Measurements from ENCODE around the gene PCSK4.

DNA sequence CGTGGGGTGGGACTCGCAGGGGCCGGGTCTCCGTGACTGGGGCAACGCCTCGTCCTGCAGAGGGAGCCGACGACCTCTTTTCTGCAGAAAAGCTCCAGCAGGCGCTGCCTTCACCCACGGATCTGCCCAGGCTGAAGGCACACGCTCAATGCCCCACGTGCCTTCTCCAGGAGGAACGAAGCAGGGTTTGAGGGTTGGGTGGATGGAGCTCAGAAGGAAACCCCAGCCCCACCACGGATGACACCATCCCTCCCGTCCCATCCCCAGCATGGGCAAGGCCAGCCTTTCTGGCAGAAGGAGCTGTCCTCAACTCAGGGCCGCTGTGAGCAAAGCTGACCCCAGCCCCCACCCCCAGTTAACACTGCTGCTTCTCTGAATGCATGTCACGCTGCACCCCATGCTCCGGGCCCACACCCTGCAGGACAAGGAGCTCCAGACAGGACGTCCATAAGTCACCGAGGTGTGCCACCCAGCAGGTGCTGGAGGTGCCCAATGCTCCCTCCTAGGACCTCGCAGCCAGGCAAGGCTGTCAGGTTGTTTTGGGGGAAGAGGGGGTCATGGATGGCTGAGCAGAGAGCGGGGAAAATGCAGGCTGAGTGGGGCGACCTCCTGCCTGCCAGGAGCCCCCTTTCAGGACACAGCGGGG lies 18.5 kb downstream of the PCSK4 start:
- TF ChIP-seq CTCF (IDR thresholded peaks at IDR 0.05; ENCODE audit: insufficient read depth, low read length, poor library complexity, severe bottlenecking) (no peak), EZH2phosphoT487 (conservative IDR thresholded peaks at IDR 0.05; ENCODE audit: low read length) (no peak)

Data from SU-DHL-6 (cell line).